Measurements from ENCODE around the gene CAMTA1.

DNA sequence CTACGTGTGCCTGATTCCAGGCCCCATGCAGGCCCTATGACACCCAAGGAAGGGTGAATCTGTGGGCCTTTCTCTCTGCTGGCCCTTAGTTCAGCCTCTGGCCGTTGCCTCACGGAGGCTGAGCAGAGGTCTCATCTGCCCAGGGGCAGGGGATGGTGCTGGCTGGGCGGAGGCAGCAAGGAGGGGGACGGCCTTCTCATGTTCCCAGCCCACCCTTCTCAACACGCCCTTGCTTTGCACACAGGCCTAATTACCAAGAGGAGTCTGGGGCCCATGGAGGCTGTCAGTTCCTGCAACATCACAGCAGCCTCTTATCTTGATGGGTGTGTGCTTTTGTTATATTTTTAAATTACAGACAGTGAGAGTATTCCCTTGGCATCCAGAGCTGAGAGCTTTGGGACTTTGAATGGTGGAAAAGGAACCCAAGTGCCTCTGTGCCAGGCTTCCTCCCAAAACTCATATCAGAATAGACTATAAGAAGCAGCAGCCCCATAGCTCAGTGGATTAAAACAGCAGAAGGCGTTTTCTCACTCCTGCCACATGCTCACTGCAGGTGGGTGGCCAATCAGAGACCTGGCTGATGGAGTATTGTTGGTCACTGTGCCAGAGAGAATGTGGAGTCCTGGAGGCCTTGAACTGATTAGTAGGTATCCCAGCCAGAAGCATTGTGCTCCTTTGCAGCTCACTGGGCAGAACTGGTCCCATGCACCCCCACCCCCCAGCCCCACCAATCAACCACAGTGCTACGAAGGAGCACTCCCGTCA, 164.9 kb downstream of the CAMTA1 start:
- TF ChIP-seq CTCF (IDR thresholded peaks at IDR 0.05; ENCODE audit: low read depth, low read length, missing input control) (no peak), RXRA (IDR thresholded peaks at IDR 0.05) (no peak), GABPA (IDR thresholded peaks at IDR 0.05 in 1 of 2, conservative IDR thresholded peaks at IDR 0.05 in 1 of 2) (no peak), TAF1 (conservative IDR thresholded peaks at IDR 0.05) (no peak), RAD21 (IDR thresholded peaks at IDR 0.05) (no peak), YY1 (IDR thresholded peaks at IDR 0.05) (no peak), FOXA2 (IDR thresholded peaks at IDR 0.05) (no peak)
- TF ChIP-seq, protein P1, sequence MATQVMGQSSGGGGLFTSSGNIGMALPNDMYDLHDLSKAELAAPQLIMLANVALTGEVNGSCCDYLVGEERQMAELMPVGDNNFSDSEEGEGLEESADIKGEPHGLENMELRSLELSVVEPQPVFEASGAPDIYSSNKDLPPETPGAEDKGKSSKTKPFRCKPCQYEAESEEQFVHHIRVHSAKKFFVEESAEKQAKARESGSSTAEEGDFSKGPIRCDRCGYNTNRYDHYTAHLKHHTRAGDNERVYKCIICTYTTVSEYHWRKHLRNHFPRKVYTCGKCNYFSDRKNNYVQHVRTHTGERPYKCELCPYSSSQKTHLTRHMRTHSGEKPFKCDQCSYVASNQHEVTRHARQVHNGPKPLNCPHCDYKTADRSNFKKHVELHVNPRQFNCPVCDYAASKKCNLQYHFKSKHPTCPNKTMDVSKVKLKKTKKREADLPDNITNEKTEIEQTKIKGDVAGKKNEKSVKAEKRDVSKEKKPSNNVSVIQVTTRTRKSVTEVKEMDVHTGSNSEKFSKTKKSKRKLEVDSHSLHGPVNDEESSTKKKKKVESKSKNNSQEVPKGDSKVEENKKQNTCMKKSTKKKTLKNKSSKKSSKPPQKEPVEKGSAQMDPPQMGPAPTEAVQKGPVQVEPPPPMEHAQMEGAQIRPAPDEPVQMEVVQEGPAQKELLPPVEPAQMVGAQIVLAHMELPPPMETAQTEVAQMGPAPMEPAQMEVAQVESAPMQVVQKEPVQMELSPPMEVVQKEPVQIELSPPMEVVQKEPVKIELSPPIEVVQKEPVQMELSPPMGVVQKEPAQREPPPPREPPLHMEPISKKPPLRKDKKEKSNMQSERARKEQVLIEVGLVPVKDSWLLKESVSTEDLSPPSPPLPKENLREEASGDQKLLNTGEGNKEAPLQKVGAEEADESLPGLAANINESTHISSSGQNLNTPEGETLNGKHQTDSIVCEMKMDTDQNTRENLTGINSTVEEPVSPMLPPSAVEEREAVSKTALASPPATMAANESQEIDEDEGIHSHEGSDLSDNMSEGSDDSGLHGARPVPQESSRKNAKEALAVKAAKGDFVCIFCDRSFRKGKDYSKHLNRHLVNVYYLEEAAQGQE (IDR thresholded peaks at IDR 0.05): no peak
- TF ChIP-seq, protein P2, sequence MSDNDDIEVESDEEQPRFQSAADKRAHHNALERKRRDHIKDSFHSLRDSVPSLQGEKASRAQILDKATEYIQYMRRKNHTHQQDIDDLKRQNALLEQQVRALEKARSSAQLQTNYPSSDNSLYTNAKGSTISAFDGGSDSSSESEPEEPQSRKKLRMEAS (IDR thresholded peaks at IDR 0.05): no peak

All from liver (tissue), 3 donors.